HK-2 (cell line): ENCODE data around the gene CDK18.

Experiments
- DNase-seq: peaks from one replicate; pipeline ENCODE4 v3.0.0-alpha.2; 2018; ENCODE audit not compliant: unreplicated experiment

Gene CDK18

DNA sequence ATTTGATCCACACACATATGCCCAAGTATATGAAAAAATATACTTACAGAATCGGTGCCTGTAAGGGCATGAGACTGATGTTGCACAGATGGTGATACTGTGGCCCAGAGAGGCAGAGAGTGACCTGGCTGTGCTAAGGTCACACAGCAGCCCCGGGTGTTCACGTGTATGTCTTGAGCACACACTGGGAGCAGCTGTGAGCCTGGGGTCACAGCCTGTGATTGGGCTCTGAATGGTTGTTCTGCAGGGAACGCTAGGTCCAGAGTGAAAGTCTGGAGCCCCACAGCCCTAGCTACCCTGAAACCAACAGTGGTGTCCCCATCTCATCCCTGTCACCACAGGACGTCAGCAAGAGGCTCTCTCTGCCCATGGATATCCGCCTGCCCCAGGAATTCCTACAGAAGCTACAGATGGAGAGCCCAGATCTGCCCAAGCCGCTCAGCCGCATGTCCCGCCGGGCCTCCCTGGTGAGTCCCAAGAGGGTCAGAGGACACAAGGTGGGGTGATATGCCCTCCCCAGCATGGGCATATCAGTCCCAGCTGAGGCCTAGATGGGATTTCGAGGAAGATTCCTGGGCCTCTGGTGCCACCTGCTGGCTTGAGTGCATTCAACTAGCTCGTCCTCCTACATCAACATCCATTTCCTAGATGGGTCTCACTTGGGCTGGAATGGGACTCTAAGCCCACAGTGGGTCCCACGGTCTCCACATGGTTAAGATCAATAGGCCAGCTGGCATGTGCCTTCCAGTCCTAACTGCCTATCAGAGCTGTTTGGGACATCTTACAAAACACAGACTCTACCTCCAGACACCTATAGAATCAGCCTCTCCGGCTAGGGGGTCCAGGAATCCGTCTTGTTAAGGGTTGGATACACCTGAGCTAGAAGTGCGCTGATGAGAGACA is 19.7 kb downstream of the CDK18 start:
- peak; percentile 71 for DNase-seq

- no peak for DNase-seq
These were observed 20.3 kb downstream of the CDK18 start for GRCh38 chr1:205524794-205525101.

DNA sequence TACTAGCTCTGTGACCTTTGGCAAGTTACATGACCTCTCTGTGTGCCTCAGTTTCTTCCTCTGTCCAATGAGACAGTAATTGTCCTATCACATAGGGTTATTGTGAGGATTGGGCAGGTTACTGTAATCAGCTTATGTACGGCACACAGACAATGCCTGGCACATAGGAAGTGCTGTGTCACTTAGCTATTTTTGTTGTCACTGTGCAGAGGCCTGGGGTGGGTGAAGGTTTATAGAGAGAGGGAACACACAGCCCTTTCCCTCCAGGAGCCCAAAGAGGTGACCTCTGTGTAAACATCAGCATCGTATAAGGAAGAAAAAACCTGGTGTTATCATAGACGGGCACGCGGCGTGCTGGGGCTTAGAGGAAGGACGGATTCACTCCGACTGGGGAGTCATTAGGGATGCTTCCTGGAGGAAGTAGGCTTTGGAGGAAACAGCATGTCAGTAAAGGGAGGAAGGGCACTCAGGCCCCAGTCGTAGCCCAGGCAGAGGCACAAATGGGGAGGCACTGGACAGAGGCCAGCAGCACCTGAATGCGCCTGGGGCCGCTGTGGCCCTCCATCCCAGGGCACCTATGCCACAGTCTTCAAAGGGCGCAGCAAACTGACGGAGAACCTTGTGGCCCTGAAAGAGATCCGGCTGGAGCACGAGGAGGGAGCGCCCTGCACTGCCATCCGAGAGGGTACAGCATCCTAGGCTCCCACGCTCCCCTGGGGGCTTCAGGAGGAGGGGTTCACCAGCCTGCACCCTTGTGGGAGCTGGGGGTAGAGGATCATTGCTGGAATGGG is 21.2 kb downstream of the CDK18 start:
- DNase-seq: no peak

GRCh38 chr1:205526431-205526830 is 22.0 kb downstream of the CDK18 start:
- no peak for DNase-seq

DNA sequence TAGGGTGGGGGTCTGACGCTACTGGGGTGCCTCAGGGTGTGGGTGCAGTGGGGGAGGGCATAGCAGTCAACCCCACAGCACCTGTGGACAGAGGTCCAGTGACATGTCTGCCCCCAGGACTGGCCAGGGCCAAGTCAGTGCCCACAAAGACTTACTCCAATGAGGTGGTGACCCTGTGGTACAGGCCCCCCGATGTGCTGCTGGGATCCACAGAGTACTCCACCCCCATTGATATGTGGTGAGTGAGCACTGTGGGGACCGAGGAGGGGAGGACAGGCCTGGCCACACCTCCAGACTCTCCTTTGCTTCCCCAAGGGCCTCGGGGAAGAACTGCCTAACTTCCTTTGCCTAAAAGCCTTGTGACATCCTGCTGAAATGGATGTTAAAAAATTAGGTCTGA is 23.5 kb downstream of the CDK18 start:
- no peak for DNase-seq

DNA sequence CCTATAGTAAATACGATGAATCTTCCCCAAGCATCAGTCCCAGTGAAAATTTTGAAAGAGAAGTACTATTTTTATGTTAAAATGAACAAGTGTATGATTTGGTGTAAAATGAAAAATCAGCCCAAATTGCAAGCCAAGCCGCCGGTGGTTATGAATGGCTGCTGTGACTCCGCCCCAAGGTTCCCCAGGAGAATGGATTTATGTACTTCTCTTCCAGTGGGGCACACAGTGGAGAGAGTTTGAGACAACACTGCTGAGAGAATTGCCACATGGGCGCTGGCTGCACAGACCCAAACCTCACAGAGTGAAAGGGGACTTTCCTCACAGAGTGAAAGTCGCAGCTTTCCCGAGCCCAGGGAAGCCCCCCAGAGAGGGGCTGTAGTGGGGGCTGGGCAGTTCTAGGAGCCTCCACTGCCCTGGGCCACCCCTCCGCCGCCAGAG is 24.0 kb downstream of the CDK18 start:
- no peak for DNase-seq

GRCh38 chr1:205528887-205529825 is 24.7 kb downstream of the CDK18 start:
- DNase-seq: peak; percentile 64

- DNase-seq: no peak
These were observed 25.6 kb downstream of the CDK18 start for GRCh38 chr1:205530116-205530515.

GRCh38 chr1:205531191-205532025 is 26.9 kb downstream of the CDK18 start:
- DNase-seq: no peak

DNA sequence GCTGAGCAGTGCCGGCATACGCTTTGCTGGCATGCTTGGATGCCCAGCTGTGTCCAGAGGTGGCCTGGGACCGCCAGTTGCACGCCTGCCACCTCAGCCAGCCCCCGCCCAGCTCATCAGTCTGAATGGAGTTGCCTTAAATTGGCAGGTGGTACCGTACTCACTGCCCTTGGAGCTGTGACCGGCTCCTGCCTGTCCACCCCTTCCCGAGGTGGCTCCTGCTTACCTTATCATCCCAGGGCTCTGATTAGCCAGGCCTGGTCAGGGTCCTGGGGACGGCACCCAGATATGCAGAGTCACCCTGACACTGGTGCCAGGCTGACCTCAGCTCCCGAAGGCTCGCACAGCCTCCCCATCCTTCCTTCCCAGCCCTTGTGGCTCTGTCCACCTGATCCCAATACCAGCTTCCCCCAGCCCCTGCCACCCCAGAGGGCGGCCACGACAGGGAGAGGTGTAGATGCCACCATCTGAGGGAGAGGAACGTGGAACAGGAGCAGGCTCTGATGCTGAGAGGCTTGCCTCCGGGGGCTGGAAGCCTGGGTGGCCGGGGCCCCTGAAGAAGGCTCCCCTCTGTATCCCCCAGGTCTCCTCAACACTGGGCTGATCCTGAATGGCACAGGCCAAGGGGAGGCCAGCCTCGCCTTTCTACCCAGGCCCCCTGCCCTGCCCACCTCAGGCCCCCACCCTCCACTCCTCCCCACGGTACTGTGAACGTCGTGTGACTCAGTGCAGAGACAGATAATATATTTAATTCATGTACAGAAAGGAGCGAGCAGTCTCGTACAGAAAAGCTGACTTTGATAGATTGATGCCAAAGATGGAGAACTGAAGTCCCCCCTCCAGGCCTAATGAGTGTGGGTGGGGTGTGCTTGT is 27.8 kb downstream of the CDK18 start:
- DNase-seq: no peak

- no peak for DNase-seq
These were observed 28.7 kb downstream of the CDK18 start for GRCh38 chr1:205532996-205533735.

DNA sequence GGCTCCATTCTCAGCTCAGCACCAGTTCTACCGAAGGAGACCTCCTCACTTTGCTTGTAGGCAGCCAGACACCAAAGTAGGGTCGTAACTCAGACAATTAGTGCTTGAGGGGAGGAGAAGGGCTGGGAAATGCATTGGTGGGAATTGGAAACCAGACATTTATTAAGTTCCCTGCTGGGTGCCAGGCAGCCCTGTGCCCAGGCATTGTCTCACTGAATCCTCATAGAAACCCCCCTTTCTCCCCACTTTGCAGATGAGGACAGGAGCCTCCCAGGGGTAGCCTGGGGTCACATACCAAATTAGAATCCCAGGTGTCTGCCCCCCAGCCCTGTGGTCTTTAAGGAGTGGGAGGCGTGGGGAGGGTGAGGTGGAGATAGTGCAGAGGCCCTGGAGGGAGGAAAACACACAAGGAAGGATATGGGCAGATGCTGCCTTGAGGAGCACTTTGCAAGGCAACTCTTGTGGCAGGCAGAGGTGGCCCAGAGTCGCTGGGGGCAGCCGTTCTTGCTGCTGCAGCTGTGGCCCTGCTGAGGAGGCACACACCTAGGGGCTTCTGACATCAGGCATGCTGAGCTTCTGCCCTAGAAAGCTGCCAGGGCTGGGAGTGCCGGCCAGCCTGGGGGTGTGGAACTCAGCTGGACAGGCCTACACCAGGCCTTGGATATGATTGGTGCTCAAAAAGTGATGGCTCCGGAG is 29.4 kb downstream of the CDK18 start:
- no peak for DNase-seq

DNA sequence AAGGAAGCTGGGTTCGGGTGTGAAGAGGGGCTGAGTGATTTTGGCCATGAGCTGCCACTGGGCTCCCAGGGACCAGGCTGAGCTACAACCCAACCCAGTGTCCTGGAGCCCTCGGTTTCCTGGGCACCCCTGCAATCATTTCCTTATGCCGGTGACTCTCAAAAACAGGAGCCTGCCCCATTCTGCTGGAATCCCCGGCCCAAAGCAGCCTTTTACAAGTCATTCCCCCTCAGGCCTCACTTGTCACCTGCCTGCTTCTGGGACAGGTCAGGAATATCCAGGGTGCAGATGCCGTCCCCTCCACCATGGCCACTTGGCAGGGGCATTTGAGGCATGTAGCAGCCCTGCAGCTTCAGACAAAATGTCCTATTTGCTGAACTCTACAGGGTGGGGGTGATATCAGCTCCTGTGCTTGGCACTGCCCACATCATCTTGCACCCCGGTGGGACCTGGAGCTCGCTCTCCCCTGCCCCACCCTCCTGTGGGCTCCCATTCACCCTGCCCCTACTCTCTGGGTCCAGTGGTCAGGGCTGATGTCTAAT is 30.0 kb downstream of the CDK18 start:
- no peak for DNase-seq

DNA sequence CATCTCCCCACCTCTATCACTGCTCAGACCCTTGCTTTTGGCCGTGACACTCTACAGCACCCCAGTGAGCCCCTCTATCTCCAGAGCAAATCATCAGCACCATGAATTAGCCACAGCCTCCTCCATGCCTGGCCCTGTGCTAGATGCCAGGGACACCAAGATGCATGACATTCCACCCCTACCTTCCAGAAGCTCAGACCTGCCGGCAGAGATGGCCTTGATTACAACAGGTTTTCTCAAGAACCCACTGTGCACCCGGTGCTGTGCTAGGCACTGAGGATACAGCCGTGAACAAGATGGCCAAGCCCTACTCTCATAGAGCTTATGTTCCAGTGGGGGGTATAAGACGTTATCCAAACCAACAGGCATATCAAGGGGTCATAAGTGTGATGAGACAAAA is 30.6 kb downstream of the CDK18 start:
- DNase-seq: no peak

- no peak for DNase-seq
These were observed 31.6 kb downstream of the CDK18 start for GRCh38 chr1:205535866-205536758.

- DNase-seq: no peak
These were observed 32.4 kb downstream of the CDK18 start for GRCh38 chr1:205536759-205537361.
